Hematopoietic multipotent progenitor cell treated with erythropoietin and hydrocortisone succinate and interleukin-3 and kit ligand, for 8 days (in vitro differentiated cells): Measurements from ENCODE around the gene ALDH3A1.
"Not testable (repeated sequence)": the region's sequence is repeated elsewhere in the genome, so short reads cannot be mapped to it uniquely, and the experiment has no call there.

Experiments used
- DNase-seq: peaks from one replicate; pipeline ENCODE4 v3.0.0-alpha.2; 2015

ALDH3A1 gene

DNA sequence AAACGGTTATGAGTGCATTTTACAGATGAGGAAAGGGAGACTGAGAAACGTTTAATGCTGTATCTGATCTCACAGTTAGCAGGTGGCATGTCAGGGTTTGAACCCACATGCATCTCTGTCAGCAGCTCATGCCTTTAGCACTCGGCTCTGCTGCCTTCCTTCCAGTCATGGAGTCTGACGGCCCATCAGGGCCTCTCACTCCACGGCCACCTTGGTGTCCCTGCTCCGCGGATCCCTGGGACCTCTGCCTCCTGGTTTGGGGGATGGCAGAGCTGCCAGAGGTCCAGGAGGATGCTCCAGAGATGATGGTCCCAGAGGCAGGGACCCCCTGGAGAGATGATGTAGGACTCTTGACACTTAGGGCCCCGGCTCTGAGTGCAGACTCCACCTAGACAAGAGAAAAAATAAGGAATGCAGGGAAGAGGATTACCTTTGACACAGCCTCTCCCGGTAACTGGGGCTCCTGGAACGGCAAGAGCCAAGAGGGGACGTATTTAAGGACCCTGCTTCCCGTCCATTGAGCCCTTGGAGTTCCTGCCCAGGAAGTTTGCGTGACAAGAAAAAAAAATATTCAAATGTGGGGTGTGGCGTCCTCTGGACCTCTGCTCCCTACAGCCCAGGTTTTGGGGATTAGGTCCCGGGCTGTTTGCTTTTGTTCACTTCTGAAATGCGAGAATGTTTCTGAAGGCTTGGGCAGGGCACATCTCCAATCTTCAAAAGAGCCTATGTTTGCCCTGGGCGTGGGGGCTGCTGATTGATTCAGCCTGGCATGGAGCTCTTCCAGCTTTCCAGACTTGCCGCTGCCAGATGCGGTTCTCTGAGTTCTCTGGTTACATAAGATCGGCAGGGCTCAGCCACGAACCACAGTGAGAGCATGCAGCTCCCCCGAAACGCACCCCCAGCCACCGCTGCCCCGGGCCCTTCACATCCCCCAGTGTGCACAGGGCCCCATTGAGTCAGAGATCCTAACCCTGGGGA is at the start of gene ALDH3A1:
ALDH3A1 (minus strand) TSS at position 470 of the 978 bp plus-strand sequence. CDS start 3,169 bp downstream, outside the sequence.
- DNase-seq: no peak

DNA sequence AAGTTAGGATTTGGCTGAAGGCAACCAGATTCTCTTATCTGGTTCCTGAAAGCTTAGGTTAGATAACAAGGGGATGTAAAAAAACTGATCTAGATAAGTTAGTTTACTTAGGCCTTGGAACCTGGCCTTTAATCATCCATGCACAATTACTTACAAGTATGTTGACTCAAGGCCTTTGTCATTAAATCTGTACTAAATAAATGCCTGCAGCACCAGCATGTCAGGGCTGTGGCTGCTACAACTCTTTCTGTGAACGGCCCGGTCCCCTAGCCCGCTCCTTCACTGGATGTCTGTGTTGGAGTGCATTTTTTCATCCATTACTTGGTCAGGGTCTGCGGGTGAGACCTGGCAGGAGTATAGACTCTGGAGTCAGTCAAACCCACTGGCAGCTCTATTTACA is 48.4 kb upstream of the ALDH3A1 start:
- DNase-seq: no peak

DNA sequence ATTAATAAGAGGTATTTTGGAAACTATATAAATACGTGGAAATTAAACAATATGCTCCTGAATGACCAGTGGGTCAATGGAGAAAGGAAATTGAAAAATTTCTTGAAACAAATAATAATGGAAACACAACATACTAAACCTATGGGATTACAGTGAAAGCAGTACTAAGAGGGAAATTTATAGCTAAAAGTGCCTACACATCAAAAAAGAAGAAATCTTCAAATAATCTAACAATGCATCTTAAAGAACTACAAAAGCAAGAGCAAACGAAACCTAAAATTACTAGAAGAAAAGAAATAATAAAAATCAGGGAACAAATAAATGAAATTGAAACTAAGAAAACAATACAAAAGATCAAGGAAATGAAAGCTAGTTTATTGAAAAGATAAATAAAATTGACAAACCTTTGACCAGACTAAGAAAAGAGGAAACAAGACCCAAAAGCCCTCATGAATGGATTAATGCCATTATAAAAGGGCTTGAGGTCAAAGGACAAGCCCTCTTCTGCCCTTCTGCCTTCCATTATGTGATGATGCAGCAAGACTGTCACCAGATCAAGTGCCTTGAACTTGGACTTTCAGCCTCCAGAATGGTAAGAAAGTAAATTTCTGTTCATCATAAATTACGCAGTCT is 43.9 kb upstream of the ALDH3A1 start:
- no peak for DNase-seq

DNA sequence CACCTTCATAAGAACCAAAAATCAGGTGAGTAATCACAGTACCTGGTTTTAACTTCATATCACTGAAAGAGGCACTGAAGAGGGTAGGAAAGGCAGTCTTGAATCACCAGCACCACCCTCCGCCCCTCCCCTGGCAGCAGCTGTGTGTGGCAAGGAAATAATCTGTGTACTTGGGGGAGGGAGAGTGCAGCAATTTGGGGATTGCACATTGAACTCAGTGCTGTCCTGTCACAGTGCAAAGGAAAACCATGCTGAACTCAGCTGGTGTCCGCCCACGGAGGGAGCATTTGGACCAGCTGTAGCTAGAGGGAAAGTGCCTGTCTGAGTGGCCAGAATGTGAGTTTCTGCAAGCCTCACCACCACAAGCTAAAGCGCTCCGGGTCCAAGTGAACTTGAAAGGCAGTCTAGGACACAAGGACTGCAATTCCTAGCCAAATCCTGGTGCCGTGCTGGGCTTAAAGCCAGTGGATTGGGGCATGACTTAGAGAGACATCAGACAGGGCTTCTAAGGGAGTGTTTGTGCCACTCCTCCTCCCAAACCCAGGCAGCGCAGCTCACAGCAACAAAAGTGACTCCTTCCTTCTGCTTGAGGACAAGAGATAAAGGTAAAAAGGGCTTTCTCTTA is 39.7 kb upstream of the ALDH3A1 start:
- DNase-seq: no peak

DNA sequence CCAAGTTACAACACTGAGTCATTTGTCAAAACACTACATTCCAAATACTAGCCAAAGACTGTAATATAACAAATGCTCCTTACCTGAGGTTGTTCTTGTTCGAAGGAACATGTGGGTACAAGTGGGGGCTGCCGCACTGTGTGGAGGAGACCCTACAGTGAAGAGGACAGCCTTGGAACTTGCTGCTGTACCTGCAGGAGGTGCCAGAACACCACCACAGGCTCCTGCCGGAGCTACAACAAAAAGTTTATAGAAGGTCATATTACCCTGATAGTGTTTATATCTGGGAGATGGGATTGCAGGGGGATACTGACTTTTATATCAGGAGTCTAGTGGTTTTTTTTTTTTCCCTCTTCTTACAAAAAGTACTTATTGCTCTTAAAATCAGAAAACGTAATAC is 37.8 kb upstream of the ALDH3A1 start:
- no peak for DNase-seq

DNA sequence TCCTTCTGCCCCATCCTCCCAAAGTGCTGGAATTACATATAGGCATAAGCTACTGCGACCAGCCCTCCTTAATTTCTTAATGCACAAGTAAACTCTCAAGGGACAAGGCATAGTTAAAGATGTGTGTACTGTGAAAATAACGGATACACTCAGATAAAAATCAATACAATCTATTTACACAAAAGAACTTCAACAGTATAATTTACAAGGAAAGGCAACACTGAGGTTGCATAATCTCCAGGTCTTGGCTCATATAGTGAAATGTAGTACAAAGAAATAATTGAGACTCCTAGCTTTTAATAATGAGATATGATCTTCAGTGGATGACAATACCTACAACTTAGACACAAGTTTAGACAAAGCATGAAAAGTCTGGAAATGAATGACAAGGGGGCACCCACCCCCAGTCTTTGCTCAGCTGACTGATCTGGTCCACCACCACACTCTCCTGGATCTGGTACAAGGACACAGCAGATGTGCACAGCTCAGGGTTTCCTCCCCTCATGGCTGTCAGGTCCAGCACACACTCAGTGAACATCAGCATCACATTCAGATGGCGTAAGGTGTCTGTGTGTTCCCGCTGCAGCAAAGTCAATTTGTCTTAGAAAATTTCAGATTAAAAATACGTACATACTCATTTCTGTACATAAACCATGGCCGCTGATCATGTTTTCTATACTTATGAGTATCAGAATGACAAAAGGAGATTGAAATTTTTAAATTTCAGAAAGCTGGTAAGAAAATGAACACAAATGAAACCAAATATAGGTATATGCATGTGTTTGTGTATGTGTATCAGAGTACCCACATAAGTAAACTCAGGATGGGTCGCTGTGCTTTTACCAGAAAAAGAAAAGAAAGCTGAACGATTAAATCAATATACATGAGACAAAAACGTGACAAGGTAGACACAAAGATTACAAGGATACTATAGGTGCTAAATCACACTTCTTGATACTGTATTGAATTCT is 33.7 kb upstream of the ALDH3A1 start:
- DNase-seq: no peak

DNA sequence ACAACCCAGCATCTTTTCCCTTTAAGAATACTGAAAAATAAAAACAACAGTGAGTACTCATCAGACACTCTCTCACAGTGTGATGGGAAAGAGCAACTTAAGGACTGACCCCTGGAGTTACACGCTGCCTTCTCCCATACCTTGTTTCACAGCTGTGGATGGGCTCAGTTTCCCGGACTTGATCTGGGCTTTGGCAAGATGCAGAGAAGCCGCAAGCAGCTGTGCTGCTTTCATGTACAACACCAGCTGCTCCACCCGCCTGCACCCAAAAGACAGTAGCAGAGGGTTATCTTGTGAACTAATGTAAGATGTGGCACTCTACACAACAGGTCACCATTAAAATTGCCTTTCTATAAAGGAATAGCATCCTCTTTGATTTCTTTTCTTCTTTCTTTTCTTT is 32.7 kb upstream of the ALDH3A1 start:
- DNase-seq: no peak

DNA sequence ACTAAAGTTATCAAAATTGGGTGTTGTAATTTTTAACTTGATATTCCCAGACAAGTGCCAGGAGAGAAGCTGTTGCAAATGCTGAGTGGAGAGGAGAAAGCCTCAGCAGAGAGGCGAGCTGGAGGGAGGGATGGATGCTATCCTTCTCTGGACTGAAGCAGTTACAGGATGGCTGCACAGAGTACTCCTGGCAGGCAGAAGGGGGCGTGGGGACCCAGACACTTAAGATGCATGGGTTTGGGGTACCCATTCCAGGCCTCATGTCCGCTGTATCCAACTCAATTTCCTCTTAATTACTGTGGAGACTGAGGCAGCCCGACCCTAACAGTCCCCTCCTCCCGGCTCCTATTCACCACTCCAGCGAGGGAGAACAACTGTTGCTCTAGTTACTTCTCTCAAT is 25.4 kb upstream of the ALDH3A1 start:
- no peak for DNase-seq

DNA sequence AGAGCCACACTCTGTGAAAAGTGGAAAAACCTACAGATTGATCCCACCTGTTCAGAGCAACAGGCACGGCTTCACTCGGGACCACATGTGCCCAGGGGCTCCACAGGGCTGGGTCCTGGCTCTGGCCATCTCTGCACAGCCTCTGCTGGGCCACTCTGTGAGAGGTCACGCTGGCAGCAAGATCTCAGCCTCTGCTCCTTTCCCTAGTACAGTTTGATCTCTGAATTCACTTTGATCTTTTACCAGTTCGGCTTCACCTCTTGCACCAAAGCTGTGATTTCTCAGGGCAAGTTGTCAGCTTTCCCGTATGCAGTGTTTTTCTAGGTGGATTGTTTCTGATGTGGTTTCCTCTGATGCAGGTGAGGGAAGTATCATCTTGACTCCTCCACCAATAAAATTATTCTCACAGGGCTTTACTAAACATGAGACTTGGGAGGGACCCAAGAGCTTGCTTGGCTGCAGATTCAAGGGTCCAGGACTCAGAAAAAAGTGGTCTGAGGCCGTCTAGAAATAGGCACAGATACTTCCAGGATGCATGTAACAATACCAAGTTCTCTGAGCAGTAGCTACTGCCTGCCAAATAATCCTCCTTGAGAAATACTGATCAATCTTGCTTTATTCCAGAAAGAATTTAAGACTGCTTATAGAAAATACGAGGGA is 24.0 kb upstream of the ALDH3A1 start:
- DNase-seq: no peak

DNA sequence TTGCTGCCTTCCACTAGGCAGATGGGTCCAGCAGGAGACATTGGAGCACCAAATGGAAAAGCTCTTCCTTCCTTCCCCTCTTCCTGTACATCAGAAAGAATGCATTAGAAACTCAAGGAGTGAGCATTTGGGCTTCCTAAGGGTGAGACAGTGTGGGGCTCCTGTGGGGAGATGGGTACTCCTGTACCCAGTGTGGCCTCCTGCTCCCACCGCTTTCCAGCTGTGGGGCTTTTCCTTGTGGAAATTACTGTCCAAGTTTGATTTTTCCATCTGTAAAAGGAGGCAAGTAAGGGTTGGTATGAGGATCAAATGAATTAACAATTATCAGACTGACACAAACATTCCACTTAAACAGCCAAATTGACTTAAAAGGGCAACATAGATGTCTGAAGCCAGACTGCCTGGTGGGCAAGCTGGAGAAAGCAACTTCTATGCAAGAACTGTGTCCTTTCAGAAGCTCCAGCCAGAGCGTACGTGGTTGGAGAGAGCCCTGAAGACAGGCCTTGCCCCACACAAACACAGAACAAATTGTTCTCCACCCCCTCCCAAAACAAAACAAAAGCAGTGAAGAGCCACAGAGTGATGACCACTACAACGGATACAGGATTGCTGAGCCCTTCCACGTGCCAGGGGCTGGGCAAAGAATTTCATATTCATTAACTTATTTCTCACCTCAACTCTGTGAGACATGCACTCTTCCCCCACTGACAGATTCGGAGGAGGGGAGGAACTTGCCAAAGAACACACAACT is 23.1 kb upstream of the ALDH3A1 start:
- no peak for DNase-seq

DNA sequence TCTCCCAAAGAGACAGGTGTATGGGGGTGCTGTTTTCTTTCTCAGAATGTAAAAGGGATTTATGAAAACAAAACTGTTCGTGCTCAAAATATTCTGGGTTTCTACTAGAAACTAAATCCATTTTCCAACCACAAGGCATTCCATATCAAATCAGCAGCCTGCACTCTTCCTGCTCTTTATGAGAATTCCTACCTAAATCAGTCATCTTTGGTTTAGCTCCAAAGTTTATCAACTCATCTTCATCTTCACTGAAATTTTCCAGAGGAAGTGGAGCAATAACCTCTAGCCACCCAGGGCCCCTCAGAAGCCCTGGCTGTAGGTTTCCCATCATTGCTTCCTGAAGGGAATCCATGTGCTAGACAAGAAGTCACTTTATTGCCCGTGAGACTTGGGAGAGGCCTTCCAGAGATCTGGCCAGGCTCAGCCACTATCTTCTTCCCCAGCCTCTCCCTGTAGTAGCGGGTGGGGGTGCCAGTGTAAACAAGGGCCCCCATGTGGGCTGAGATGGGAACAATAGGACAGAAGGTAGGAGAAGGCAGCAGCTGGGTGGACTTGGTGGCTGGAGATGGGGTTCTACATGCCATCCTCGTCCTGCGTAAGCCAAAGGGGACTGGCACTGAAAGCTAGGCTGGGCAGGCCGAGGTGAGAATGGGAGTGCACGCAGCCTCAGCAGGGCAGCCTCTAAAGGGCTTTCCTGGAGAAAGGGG is 22.0 kb upstream of the ALDH3A1 start:
- no peak for DNase-seq

DNA sequence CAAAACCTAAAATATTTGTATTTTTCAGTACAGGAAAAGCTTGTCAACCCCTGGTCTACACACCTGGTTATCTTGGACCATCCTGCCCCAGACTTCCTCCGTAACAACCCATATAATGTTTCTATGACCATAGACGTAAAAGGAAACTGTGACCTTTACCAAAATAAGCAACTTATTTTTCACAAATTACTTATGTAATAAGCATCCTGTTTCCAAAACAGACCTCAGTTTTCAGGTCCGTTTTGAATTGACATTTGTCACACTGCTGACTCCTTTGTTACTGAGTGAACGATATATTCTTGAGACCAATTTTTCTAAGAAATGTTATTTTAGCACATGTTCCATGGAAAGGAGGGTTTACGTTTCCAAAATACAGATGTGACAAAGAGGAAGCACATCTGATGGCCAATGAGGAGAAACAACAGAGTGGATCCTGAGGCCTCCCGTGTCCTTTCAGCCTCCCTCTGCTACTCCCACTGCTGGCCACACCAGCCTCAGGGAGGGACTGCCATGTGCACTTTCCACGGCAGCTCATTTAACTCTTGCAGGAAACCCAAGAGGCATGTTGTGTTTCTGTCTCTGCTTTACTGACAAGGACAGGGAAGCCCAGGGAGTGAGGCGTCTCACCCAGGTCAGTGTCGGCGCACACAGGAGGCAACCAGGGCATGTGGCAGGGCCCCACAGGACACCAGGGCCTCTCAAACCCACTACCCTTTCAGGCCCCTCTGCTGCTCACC is 20.1 kb upstream of the ALDH3A1 start:
- no peak for DNase-seq

DNA sequence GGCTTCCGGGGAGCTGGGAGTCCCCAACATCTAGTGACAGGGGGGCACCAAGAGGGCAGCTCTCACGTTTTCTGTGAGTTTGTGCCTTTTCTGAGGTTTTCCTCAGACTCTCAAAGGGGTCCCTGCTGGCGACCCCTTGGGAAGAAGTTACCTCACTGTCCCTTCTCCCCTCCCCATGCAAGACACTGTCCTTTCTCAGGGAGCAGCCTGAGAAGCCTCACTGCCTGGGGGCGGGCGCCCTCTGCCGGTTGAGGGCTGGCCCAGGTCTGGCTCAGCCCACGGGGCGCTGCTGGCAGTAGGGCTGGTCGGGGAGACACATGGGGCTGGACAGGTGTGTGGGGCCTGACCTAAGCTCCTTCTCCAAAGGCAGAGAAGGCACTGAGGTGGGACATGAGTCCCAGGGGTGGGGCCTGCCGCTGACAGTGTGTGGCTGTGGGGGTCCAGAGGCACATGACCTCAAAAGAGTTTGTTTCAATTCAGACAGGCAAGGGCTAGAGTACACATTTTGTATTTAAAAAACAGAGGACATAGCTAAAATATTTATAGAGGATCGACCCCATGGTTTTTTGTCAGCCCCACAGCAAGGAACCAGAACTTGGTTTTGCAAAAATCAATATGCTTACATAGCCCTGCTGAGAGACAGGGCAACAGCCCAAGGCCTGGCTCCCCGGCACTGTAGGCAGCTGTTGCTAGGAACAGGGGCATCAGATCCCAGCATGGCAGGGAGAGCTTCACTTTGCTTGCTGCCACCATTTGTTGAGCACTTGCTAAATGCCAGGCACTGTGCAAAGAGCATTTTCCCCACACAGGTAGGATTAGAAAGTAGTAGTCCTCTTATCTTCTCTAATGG is 18.5 kb upstream of the ALDH3A1 start:
- peak; percentile 71 for DNase-seq

DNA sequence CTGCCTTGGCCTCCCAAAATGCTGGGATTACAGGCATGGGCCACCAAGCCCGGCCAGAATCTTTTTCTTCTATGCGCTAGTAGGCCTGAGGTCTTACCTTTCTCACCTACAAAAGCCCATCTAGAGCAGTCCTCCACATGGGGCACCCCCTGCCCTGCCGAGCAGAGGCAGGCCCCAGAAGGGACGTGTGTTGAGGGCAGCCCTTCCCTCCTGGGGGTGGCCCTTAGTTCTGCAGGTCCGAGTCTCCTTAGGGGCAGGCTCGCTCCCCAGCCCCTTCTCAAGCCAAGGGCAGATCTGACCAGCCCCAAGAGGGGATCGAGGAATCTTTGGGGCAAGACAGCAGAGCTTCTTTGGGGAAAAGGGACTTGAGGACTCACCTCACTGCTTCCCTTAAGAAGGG is 17.9 kb upstream of the ALDH3A1 start:
- no peak for DNase-seq

DNA sequence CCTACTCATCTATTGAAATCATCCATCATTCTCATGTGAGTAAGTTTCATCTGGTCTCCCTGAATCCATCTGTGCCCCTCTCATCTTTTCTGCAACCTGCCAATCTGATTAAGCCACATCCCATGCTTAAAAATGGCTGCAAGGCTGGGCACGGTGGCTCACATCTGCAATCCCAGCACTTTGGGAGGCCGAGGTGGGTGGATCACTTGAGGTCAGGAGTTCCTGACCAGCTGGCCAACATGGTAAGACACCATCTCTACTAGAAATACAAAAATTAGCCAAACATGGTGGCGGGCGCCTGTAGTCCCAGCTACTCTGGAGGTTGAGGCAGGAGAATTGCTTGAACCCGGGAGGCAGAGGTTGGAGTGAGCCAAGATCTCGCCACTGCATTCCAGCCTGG is 15.9 kb upstream of the ALDH3A1 start:
- not testable (repeated sequence) for DNase-seq

DNA sequence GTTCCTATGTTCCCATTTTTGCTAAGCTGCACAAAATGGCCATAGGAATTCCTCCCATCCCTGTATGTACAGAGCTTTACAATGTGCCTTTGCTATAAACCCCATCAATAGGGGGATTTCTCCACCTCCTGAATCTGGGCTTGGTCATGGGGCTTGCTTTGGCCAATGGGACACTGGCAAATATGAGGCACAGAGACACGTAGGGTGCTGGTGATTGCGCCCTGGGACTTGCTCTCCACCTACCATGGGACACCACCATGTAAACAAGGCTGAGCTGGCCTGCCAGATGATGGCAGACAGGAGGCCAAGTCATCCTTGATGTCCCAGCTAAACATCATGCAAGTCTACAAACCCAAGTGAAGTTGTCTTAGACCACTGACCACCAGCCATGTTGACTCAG is 15.3 kb upstream of the ALDH3A1 start:
- DNase-seq: no peak

DNA sequence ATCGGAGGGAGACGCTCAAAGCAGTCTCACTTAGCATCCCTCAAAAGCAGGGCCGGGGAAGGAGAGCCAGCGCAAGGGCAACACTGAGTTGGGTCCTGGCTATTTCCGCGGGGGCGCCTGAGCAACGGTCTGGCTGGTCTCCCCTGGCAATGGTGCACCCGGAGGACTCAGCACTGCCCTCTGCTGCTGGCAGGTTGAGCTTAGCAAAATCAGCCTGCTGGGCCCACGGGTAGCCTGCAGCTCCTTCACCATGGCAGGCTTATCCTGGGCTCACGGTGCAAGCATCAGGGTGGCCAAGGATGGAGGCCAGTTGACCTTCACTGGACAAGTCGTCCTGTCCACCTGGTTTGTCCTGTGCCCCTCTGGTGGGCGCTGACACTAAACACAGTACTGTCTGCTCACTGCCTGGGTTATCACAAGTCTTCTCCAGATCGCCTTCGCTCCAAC is 14.4 kb upstream of the ALDH3A1 start:
- peak; percentile 54 for DNase-seq

DNA sequence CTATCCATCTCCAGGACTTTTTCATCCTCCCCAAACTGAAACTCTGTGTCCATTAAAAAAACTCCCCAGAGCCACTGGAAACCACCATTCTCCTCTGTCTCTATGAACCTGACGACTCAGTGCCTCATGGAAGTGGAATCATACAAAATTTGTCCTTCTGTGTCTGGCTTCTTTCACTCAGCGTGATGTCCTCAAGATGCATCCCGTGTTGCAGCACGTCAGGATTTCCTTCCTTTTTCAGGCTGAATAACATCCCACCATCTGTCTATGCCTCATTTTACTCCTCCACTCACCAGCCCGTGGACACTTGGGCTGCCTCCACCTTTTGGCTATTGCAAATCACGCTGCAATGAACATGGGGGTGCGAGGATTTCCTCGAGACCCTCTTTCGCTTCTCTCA is 12.6 kb upstream of the ALDH3A1 start:
- DNase-seq: no peak
